Right atrium auricular region (tissue), 2 donors: ENCODE results near the gene LRRC73. TPM values are rescaled to one million over a fixed set of nuclear protein-coding genes. Genes with fewer than 3 reads are reported as not detected.

ENCODE experiments used
- DNase-seq: peaks from one replicate; pipeline ENCODE4 v3.0.0-alpha.2; 2019; ENCODE audit warnings: low spot score
- H3K27ac ChIP-seq, 2 donors: fragments of 200-600 bp; sonication (generic); 1 replicate in 1 of 2; 2 replicates in 1 of 2; pipeline ENCODE4 v1.5.1; 2016 to 2019
- H3K27me3 ChIP-seq, 2 donors: fragments of 200-600 bp; sonication (generic); one replicate each; pipeline versions ENCODE4 v1.5.1 to v1.6.0; 2017 to 2019
- H3K36me3 ChIP-seq: fragments of 200-600 bp; sonication (generic); one replicate; pipeline ENCODE4 v1.5.1; 2016
- H3K4me1 ChIP-seq, 2 donors: fragments of 200-600 bp; sonication (generic); one replicate each; pipeline versions ENCODE4 v1.5.1 to v1.6.0; 2017 to 2019
- H3K4me3 ChIP-seq, 2 donors: fragments of 200-600 bp; sonication (generic); 1 replicate in 1 of 2; 2 replicates in 1 of 2; pipeline ENCODE4 v1.5.1; 2017 to 2019; ENCODE audit warnings: mild to moderate bottlenecking in 1 of 2, moderate library complexity in 1 of 2
- H3K9me3 ChIP-seq, 2 donors: fragments of 200-600 bp; sonication (generic); one replicate each; pipeline ENCODE4 v1.5.1; 2019
- CTCF ChIP-seq, 2 donors: fragments of 200-600 bp; sonication (generic); IDR thresholded peaks; one replicate each; pipeline ENCODE4 v1.5.1; 2019; ENCODE audit warnings: antibody characterized with exemption in 2 of 2
- total RNA-seq, 2 donors: library from RNA; depleted of rRNA; stranded (reverse); fragments of >200 nt; gene quantifications; one replicate each; pipeline ENCODE4 v1.1.0, GENCODE V29; 2016

LRRC73 gene
- total RNA-seq, 2 donors from 2014 or later: 0.41 to 0.90 TPM

- TF ChIP-seq CTCF (IDR thresholded peaks at IDR 0.05): no peak
- H3K27me3 ChIP-seq: no peaks in the 10 kb centered on the region
- H3K36me3 ChIP-seq: peaks cover 77% of the 10 kb centered on the region
- no peaks in the 10 kb centered on the region for H3K9me3 ChIP-seq
- H3K4me1 ChIP-seq: peaks cover 0 to 16% of the 10 kb centered on the region in 2 donors
- no peak overlapping the region for H3K4me3 ChIP-seq
- no peak for DNase-seq
- no peak overlapping the region for H3K27ac ChIP-seq
These were observed 11.7 kb upstream of the LRRC73 start for GRCh38 chr6:43521836-43522235.

GRCh38 chr6:43520097-43520496 is 10.0 kb upstream of the LRRC73 start:
- DNase-seq: no peak
- Histone ChIP-seq H3K9me3 (no peaks in the 10 kb centered on the region), H3K4me1 (peaks cover 0 to 27% of the 10 kb centered on the region in 2 donors), H3K27me3 (no peaks in the 10 kb centered on the region), H3K27ac (no peak overlapping the region), H3K36me3 (peaks cover 66% of the 10 kb centered on the region), H3K4me3 (no peak overlapping the region)
- TF ChIP-seq CTCF (IDR thresholded peaks at IDR 0.05): no peak

GRCh38 chr6:43517505-43518357 is 7.6 kb upstream of the LRRC73 start:
- Histone ChIP-seq H3K9me3 (no peaks in the 10 kb centered on the region), H3K27ac (peak overlapping the region in 1 of 2 donors; percentile 87), H3K36me3 (peaks cover 62% of the 10 kb centered on the region), H3K4me3 (peak overlapping the region; percentile 83 to 91), H3K27me3 (no peaks in the 10 kb centered on the region), H3K4me1 (peaks cover 0 to 36% of the 10 kb centered on the region in 2 donors)
- TF ChIP-seq CTCF (IDR thresholded peaks at IDR 0.05): no peak
- no peak for DNase-seq

GRCh38 chr6:43516697-43517504 is 6.8 kb upstream of the LRRC73 start, which contains the start of the genes POLR1C and YIPF3:
POLR1C (plus strand) TSS chr6:43517089; CDS start chr6:43517110, 21 bp downstream.
YIPF3 (minus strand) TSS chr6:43516926; CDS start chr6:43516807, 119 bp downstream.
- Histone ChIP-seq H3K4me1 (peaks cover 0 to 44% of the 10 kb centered on the region in 2 donors), H3K36me3 (peaks cover 62% of the 10 kb centered on the region)

GRCh38 chr6:43516367-43516696 is 6.2 kb upstream of the LRRC73 start:
- H3K9me3 ChIP-seq: no peaks in the 10 kb centered on the region
- H3K27me3 ChIP-seq: no peaks in the 10 kb centered on the region
- DNase-seq: no peak
- peak overlapping the region; percentile 83 to 91 for H3K4me3 ChIP-seq
- peaks cover 0 to 50% of the 10 kb centered on the region in 2 donors for H3K4me1 ChIP-seq
- peak overlapping the region; percentile 87 to 92 for H3K27ac ChIP-seq
- H3K36me3 ChIP-seq: peaks cover 62% of the 10 kb centered on the region
- TF ChIP-seq CTCF (IDR thresholded peaks at IDR 0.05): no peak

More at GRCh38 chr6:43516697-43517504, 6.8 kb upstream of the LRRC73 start, which contains the start of the genes POLR1C and YIPF3:
- no peak for TF ChIP-seq CTCF (IDR thresholded peaks at IDR 0.05)
- Histone ChIP-seq H3K9me3 (no peaks in the 10 kb centered on the region), H3K4me3 (peak within 1 kb of the TSS; percentile 83 to 91), H3K27me3 (no peaks in the 10 kb centered on the region), H3K27ac (peak within 1 kb of the TSS; percentile 87 to 92)
- DNase-seq: peak; percentile 98
